Renal cortical epithelial cell (primary cell): Measurements from ENCODE around the gene DCDC2B. TPM values are rescaled to one million over a fixed set of nuclear protein-coding genes. Genes with fewer than 3 reads are reported as not detected.

Source experiments
- DNase-seq: peaks from one replicate; pipeline ENCODE4 v3.0.0-alpha.2; 2011; ENCODE audit warnings: low read depth
- total RNA-seq: library from RNA; depleted of rRNA; stranded (reverse); fragments of >200 nt; gene quantifications from 2 replicates; pipeline ENCODE4 v1.2.3, GENCODE V29; 2014

Gene DCDC2B
- total RNA-seq, 1 donor from 2014 or later = not detected

DNA sequence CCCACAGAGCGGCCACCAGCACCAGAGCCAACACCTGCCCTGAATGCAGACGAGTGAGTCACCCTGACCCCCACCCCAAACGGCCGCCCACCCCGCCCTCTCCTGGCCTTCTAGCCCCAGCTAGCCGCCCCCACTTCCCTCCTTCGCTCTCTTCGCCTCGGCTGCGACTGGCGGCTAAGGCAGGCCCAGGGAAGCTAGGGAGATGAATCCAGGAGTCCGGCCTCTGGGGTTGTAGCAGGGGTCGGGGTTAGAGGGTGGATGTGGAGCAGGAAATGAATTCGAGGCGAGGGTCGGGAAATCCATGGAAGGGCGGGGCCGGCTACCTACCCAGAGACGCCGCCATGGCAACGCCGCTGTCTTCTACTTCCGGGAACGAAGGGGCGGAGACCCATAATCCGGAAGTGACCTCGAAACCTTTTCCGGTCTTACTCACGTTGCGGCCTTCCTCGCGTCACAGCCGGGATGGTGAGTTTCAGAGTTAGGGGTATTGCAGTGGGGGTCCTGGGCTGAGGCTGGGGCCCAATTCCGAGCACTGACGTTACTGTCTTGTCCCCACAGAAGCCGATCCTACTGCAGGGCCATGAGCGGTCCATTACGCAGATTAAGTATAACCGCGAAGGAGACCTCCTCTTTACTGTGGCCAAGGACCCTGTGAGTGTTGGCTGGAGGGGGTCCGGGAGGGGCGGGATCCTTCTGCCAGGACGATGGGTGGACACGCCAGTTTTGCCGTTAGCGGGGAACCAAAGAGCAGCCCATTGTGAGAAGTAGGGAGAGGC lies 13.3 kb downstream of the DCDC2B start, which contains the start of the genes EIF3I and TMEM234:
Gene EIF3I (plus strand): TSS at position 428 of the 776 bp plus-strand sequence. CDS start 35 bp downstream, at position 463.
Gene TMEM234 (minus strand): TSS at position 374 of the 776 bp plus-strand sequence. CDS start 31 bp downstream, at position 343.
- DNase-seq = peak; percentile 88

DNA sequence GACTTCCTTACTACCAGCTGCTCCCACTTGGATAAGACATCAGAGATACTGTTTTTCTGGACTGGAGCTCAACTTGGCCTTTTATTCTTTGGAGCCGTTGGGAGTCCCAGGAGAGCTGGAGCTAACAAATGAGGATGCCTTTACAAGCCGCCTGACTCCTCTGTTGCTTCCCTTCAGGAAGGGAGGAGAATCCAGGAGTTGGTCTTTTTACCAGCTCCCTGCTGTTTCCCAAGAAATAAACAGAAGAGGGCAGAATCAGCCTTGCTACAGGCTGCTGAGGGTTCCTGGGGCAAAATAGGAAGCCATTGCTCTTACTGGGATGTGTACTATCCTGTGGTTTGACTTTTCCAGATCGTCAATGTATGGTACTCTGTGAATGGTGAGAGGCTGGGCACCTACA lies 14.8 kb downstream of the DCDC2B start:
- no peak for DNase-seq

DNA sequence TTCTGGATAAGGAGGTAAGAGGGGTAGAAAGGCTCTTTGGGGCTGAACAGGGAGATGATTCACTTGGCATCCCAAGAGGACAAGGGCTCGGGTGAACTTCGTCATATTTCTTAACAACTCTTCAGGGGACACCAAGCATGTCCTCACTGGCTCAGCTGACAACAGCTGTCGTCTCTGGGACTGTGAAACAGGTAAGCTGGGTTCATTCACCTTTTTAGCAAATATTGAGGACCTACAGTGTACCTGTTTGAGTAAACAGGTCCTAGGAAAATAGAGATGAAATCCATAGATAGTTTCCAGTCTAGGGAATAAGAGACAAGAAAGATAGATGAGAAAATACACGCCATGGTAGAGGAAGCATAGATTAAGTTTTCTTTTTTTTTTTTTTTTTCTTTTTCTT lies 15.4 kb downstream of the DCDC2B start:
- DNase-seq = no peak

DNA sequence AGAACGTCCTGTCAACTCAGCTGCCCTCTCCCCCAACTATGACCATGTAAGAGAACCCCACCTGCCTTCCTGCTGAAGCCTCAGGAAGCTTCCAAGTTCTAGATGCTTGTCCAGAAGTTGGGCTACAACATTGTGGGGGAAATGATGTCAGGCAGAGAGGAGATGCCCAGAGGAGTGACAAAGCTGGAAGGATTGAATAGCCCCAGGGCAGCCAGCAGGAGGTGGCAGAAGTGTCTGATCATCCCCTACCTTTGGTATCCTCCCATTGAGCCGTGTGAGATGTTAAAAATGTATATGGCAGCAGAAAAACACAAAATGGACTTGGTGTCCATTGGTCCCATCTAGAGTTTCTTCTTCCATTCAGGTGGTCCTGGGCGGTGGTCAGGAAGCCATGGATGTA lies 19.9 kb downstream of the DCDC2B start:
- DNase-seq = no peak

DNA sequence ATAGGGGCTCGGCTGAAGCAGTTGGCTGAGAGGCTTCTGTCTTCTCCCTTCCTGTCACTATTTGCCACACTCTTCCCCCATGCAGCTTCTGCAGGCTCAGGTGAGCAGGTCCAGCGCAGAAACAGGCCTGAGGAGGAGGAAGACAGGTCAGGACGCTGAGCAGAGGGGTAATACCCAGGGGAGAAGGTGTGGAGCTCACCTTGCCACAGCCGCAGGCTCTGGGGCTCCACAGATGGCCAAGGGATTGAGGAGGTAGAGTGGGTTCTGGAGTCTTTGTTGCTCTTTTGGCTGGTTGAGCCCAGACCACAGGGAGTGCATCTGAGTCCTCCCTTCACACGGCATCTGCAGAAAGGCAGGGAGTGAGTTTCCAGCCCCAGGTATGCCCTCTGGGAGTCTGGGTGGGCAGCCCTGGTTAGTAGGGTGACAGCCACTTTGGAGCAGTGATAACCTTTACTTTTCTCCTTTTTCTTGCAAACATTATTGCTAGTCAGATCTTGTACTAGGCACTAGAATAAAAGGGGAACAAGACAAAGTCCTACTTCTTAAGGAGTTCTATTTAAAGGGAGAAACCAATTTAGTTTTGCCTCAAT lies 23.0 kb downstream of the DCDC2B start:
- no peak for DNase-seq

DNA sequence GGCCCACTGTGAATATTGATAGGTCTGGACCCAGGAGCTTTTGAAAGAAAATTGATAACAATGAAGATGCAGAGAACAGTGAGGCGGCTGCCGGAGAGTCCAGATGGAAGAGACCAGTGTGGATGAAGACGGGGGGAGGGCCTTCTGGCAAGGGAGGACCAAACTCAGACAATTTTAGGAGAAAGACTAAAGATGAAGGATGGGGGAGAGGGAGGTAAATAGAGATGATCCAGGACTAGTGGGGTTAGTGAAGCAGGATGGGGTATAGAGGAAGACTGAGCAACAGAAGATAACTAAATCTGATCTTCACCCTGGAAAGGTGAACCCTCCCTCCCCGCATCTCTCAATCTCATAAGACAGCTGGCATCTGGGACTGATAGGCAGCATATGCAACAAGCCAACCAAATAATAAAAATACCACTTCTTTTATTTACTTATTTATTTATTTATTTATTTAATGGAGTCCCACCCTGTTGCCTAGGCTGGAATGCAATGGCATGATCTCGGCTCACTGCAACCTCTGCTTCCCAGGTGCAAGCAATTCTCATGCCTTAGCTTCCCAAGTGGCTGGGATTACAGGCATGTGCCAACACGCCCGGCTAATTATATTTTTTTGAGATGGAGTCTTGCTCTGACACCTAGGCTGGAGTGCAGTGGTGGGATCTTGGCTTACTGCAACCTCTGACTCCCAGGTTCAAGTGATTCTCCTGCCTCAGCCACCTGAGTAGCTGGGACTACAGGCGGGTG lies 23.8 kb downstream of the DCDC2B start:
- no peak for DNase-seq

DNA sequence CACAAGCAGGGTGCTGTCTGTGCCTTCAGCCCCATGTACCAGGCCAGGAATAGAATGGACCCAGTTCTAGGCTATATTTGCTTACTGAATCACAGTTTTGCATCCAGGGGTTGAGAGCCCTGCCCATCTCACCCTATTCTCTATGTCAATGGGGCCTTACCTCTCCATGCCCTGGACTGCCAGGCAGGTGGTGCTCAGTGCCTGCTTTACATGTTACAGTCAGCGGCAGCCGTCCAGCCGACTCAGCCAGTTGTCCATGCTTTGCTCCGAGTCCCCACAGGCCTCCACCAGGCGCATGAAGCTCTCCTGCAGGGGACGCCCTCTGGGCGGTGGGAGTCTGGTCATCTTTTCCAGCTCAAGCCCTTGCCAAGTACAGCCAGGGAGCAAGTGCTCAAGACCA lies 25.9 kb downstream of the DCDC2B start:
- DNase-seq = no peak

DNA sequence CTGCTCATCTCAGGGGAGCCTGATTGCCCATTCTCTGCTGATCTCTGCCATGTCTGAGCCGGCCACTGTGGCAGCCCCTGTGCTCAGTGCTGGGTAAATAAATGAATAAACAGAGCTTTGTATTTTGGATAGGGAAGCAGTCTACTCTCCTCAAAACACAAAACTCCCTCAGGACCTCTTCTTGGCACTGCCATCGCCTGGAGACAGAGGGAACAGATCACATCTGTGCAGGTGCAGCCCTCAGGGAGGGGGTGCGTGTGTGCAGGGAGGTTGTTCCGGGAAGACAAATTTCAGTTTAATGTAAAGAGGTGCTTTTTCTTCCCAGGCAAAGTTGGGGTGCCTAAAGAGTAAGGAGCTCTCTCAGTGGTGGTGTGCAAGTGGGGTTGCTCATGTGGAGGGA lies 30.4 kb downstream of the DCDC2B start:
- DNase-seq = no peak

DNA sequence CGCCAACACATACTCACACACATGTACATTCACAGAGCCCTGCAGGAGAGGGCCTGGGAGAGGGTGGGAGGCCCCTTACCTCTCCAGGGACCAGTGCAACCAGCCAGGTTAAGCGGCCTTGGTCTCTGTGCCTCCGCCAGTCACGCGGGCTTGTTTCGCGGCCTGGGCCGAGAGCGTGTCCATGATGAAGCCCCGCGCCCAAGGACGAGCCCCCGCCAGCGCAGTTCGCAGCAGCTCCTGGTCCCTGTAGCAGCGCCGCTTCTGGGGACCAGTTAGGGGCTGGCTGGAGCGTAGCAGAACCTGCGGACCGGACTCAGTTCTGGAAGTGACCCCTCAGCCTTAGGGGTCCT lies 30.9 kb downstream of the DCDC2B start:
- no peak for DNase-seq

DNA sequence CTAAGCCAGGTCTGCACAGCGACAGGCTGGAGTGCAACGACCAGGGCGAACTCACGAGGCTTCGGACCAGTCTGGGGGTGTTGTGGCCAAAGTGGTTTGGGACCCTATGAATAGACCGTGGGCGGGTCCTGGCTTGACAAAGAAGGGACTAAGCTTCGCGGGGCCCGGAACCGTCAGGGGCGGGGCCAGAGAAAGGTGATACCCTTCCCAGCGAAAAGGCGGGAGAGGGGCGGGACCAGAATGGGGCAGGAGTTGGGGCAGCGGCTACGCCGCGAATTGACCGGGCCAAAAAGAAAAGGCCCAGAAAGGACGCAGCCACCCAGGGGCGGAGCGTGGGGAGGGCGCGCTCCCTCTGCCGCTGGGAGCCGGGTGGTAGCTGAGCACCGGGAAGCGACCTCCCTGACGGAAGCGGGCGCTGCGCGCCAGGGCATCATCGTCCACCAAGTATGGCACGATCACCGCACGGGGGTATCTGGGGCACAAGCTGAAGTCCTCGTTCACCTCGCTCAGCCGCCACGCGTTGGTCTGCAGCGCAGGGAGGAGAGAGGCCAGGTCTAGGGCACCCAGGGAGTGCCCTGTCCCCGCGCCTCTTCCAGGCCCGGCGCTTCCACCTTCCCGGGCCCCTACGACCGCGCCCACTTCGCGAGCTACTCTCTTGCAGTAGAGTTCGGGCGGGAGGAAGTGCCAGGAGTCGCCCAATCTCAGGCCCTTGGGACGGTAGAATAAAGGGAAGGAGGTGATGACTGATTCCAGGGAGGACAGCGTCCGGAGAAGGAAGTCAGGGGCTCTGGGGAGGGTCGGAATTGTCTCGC lies 31.5 kb downstream of the DCDC2B start:
- no peak for DNase-seq

DNA sequence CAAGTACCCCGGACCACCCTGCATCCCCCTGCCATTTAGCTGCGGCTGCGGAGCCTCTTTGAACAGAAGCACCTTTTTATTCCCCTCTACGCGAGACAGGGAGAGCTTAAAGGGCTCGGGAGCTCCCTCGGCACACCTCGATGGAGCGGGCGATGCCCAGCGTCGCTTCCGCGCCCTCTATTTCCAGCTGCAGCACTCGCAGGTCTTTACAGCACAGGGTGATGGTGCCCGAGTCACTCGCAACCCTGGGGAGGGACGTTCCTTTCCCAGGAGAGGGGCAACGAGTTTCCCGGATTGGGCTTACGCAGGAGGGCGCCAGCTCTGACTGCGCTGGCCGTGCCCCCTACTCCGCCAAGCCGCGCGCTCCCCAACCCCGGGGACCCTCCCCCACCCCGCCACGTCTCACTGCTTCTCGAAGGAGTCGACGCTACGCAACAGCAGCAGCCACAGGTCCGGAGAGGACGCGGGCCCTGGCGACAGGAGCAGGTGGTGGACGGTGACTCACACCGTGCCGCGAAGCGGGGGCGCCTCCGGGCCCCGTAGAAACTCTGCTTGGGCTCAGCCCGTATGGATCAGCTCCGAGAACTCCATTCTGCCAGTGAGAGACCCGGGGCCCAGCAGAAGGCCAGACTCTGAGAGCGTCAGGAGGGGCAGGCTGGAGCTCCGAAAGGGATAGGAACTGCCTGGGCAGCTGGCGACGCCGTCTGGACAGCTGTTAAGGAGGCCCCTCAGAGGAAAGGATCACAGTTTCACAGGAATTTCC lies 32.3 kb downstream of the DCDC2B start:
- peak; percentile 38 for DNase-seq

DNA sequence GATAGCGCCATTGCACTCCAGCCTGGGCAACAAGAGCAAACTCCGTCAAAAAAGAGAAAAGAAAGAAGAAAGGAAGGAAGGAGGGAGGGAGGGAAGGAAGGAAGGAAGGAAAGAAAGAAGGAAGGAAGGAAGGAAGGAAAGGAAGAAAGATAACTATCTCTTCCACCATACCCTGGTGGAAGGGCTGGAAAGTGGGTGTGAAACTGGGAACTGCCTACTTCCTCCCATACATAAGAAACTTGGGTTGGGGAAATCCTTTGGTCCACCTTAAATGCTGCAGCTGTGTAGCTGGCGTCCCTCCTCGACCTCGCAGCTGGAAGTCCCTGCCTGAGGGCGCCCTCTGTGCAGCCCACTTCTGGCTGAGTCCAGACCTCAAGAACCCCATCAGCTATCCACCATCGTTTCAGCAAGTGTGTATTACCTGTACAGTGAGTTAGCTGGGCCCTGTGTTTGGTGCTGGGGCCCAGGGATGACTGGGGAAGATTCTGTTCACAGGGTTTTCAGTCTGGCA lies 33.5 kb downstream of the DCDC2B start:
- DNase-seq = no peak

DNA sequence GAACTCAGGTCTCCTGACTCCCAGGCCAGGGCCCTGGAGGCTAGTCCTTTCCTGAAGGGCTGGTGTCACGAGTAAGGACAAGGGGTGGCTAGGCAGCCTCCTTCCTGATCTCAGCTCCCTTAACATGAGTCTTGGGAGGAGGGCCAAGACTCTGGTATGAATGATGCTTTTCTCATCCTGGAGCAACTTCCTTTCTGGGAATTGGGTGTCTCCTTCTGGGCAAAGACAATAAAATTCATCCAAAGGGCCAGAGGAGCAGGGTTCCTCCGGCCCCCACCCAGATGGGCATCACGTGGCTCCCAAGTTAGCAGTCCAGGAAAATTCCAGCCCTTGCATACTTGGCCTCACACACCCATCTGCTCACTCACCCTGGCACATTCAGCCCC lies 38.0 kb downstream of the DCDC2B start, which contains the start of gene FAM167B:
Gene FAM167B (plus strand): TSS at position 335 of the 386 bp plus-strand sequence. CDS start 200 bp downstream, outside the sequence.
- DNase-seq = no peak

DNA sequence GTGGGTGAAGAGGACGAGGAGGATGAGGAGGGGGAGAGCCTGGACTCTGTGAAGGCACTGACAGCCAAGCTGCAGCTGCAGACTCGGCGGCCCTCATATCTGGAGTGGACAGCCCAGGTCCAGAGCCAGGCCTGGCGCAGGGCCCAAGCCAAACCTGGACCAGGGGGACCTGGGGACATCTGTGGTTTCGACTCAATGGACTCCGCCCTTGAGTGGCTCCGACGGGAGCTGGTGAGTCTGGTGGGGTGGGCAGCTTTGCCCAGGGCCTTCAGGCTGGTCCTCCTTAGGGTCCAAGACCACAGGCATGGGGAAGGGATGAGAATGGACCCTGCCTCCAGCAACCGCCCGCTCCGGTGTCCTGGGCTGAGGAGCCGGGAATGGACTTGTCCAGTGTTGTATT lies 38.6 kb downstream of the DCDC2B start:
- DNase-seq = no peak

DNA sequence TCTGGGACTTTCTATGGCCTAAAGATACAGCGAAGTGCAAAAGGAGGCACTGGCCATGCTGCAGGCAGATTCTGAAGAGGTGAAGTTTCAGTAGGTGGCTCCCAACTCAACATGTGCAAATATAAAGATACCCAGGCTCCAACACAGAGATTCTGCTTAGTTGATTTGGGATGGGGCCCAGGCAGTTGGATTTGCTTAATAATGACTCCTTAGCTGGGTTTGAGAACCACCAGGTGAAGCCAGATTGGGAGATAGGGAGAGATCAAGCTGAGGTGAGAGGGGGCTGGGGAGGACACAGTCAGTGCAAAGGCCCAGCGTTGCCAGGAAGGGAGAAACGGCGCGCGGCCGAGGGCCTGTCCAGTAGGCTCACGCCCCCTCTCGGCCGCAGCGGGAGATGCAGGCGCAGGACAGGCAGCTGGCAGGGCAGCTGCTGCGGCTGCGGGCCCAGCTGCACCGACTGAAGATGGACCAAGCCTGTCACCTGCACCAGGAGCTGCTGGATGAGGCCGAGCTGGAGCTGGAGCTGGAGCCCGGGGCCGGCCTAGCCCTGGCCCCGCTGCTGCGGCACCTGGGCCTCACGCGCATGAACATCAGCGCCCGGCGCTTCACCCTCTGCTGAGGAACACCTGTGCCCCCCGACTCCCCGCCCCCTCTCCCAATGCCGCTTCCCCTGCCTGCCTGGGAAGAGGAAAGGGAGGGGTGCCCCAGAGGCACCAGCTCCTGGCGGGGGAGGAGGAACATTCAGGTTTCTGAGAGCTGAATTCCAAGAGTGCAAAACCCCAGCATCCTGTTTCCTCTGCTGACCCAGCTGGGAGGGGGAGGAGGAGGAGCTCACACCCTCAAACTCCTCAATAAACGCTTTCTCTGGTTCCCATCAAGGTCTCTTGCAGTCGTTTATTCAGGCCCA lies 39.3 kb downstream of the DCDC2B start:
- DNase-seq = peak; percentile 43

DNA sequence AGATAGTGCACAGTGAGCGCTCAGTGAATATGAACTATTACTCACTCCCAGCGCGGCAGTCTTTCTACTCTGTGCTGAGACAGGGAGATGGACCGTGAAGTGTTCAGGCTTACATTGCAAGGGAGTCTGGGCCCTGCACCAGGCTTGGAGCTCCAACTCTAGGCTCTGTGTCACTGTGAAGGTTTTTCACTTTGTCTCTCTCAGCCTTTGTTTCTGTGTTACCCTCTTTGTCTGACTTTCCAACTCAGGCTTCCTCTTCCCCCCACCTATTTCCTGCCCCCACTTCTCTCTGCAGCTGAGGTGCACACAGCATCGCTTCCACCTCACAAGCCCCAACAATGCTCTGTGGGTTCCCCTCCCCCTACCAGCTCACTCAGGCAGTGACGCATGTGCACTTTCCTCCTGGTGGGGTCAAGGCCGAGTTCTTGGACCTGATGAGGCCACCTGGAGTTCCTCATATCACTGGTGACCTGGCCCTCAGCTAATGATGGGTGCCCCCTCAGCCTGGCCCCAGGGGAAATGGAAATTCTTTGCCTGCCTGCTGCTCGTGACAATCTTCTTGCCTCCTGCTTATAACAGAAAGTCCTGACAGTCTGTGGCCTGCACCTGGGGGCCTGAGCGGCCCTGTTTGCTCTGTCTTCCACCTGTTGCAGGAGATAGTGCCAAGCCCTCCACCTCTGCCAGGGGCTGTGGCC lies 41.1 kb downstream of the DCDC2B start:
- DNase-seq = peak; percentile 59

DNA sequence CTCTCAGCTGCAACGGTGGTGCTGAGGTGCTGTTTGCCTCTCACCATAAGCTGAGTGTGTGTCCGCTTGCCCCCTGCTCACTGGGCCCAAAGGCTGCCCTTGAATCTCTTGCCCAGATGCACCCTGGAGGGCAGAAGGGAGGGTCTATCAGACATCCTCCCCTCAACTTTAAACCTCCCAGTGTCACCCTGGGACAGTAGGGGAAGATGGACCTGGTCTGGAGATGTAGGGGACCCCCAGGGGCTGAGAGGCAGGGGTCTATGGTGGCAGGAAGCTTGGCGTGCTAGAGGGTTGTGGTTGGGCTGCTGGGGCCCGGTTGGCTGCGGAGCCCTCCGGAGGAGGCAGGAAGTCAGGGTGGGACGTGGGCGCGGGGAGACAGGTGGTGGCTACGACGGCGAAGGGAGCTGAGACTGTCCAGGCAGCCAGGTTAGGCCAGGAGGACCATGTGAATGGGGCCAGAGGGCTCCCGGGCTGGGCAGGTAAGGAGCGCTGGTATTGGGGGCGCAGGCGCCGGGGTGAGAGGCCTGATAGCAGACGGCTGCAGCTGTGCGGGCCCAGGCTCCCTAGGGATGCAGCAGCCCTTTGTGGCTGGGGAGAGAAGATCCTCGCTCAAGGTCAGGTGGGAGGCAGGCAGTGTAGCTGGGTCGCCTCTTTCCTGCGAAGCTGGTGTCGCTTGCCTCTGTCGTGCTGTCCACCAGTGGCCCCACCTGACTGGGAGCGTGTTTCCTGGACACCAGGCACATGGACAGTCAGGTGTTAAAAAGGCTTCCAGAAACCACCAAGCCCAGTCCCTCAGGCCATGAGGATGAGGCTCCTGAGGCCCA lies 42.2 kb downstream of the DCDC2B start, which contains the start of gene LCK:
Gene LCK (plus strand): TSS at position 373 of the 824 bp plus-strand sequence. CDS start 23,065 bp downstream, outside the sequence.
- DNase-seq = no peak
